Uterus (tissue), 4 donors: Measurements from ENCODE around the gene MANSC4. TPM values are rescaled to one million over a fixed set of nuclear protein-coding genes. Genes with fewer than 3 reads are reported as not detected.

Source experiments
- DNase-seq, 2 donors: peaks; one replicate each; pipeline ENCODE4 v3.0.0-alpha.2; 2019 to 2020
- H3K27ac ChIP-seq, 2 donors: fragments of 200-600 bp; sonication (generic); 1 replicate in 1 of 2; 2 replicates in 1 of 2; pipeline ENCODE4 v1.5.1; 2016 to 2018
- H3K27me3 ChIP-seq, 2 donors: fragments of 200-600 bp; sonication (generic); one replicate each; pipeline ENCODE4 v1.5.1; 2018 to 2019; ENCODE audit warnings: control low read depth in 1 of 2
- H3K36me3 ChIP-seq, 2 donors: fragments of 200-600 bp; sonication (generic); one replicate each; pipeline ENCODE4 v1.5.1; 2019; ENCODE audit warnings: control low read depth in 1 of 2
- H3K4me1 ChIP-seq, 2 donors: fragments of 200-600 bp; sonication (generic); one replicate each; pipeline ENCODE4 v1.5.1; 2018 to 2019; ENCODE audit warnings: control low read depth in 1 of 2
- H3K4me3 ChIP-seq, 2 donors: fragments of 200-600 bp; sonication (generic); 1 replicate in 1 of 2; 2 replicates in 1 of 2; pipeline ENCODE4 v1.5.1; 2018 to 2019; ENCODE audit warnings: mild to moderate bottlenecking in 1 of 2
- H3K9me3 ChIP-seq, 2 donors: fragments of 200-600 bp; sonication (generic); one replicate each; pipeline ENCODE4 v1.5.1; 2019; ENCODE audit warnings: control low read depth in 1 of 2
- POLR2A ChIP-seq, 2 donors: fragments of 450-650 bp; IDR thresholded peaks; one replicate each; pipeline ENCODE4 v1.6.1; 2016; ENCODE audit warnings: antibody characterized with exemption in 2 of 2, mild to moderate bottlenecking in 1 of 2, moderate library complexity in 1 of 2
- intact Hi-C: fragments of 100-400 bp; cut with DNase I; formaldehyde crosslinking; loops from one replicate; pipeline ENCODE4 v1.15.1; 2023; ENCODE audit warnings: low total_unique reads
- total RNA-seq, 4 donors: library from RNA; depleted of rRNA in 3 of 4; stranded (reverse); fragments of >200 nt in 3 of 4; gene quantifications; one replicate each; pipeline versions ENCODE4 v1.1.0 to v1.2.4, GENCODE V29; 2014 to 2023
- TF ChIP-seq, protein P1 (sequence below), 4 experiments: fragments of 200-600 bp in 2 of 4; fragments of 450-650 bp in 2 of 4; sonication (generic) in 2 of 4; IDR thresholded peaks; one replicate each; pipeline ENCODE4 v1.5.1; 2016 to 2019; ENCODE audit warnings: antibody characterized with exemption in 4 of 4, mild to moderate bottlenecking in 2 of 4, moderate library complexity in 1 of 4
- donor health status: DM: yes; HTN: yes; CAD: no.

MANSC4 gene
- total RNA-seq, 4 donors from 2014 or later = 0.48 to 0.73 TPM; not detected in 2

DNA sequence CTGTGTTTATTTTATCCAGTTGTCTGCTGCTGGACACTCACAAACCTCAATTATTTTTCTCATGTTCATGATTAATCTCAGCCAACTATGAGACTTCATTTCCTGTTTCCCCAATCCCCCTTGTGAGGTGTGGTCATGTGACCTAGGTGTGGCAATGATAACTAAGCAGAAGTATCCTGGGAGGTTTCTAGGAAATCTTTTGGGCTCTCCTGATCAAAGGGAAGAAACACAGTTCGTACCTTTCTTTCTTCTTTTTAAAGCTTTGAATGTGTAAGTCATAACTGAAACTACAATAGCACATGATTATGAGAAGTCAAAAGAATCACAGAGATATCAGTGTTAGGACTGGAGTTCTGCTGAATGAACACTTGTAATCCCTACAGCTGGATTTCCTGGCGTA is 34.4 kb upstream of the MANSC4 start:
- H3K36me3 ChIP-seq = no peaks in the 10 kb centered on the region
- no peak overlapping the region for H3K27ac ChIP-seq
- no peaks in the 10 kb centered on the region for H3K9me3 ChIP-seq
- no peak overlapping the region for H3K4me3 ChIP-seq
- no peaks in the 10 kb centered on the region for H3K27me3 ChIP-seq
- intact Hi-C loops = no loop called here
- H3K4me1 ChIP-seq = peaks cover 0 to 4% of the 10 kb centered on the region in 2 donors
- DNase-seq = no peak
- TF ChIP-seq, protein P1, sequence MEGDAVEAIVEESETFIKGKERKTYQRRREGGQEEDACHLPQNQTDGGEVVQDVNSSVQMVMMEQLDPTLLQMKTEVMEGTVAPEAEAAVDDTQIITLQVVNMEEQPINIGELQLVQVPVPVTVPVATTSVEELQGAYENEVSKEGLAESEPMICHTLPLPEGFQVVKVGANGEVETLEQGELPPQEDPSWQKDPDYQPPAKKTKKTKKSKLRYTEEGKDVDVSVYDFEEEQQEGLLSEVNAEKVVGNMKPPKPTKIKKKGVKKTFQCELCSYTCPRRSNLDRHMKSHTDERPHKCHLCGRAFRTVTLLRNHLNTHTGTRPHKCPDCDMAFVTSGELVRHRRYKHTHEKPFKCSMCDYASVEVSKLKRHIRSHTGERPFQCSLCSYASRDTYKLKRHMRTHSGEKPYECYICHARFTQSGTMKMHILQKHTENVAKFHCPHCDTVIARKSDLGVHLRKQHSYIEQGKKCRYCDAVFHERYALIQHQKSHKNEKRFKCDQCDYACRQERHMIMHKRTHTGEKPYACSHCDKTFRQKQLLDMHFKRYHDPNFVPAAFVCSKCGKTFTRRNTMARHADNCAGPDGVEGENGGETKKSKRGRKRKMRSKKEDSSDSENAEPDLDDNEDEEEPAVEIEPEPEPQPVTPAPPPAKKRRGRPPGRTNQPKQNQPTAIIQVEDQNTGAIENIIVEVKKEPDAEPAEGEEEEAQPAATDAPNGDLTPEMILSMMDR (IDR thresholded peaks at IDR 0.05) = no peak
- no peak for TF ChIP-seq POLR2A (IDR thresholded peaks at IDR 0.05)

- Histone ChIP-seq H3K27me3 (no peaks in the 10 kb centered on the region), H3K4me1 (no peaks in the 10 kb centered on the region), H3K9me3 (no peaks in the 10 kb centered on the region), H3K27ac (no peak overlapping the region), H3K4me3 (no peak overlapping the region), H3K36me3 (no peaks in the 10 kb centered on the region)
- intact Hi-C loops = no loop called here
- TF ChIP-seq POLR2A (IDR thresholded peaks at IDR 0.05) = no peak
- TF ChIP-seq, protein P1 (IDR thresholded peaks at IDR 0.05) = no peak
- no peak for DNase-seq
Measured at GRCh38 chr12:27812502-27812901, 32.5 kb upstream of the MANSC4 start.

DNA sequence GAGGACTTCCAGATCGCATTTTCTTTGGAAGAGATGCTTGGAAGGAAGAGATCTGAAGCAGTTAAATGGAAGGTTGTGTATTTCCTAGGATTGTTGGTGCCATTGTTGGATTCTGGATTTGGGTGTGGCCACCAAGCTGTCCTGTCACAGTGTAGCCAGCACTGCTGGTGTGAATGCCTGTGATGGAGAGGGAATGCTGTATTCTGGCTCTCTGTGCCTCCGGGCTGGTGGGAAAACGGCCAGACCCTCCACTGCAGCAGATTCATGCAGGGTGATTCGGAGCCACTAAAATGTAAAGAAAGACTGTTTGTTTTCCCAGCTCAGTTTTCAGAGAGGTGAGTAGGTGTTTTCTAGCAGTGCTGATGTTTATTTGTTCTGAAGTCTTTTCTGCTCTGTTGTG is 30.7 kb upstream of the MANSC4 start:
- no peaks in the 10 kb centered on the region for H3K9me3 ChIP-seq
- H3K4me1 ChIP-seq = no peaks in the 10 kb centered on the region
- no peak overlapping the region for H3K27ac ChIP-seq
- intact Hi-C loops = no loop called here
- TF ChIP-seq, protein P1 (IDR thresholded peaks at IDR 0.05) = no peak
- TF ChIP-seq POLR2A (IDR thresholded peaks at IDR 0.05) = no peak
- no peak overlapping the region for H3K4me3 ChIP-seq
- DNase-seq = no peak
- no peaks in the 10 kb centered on the region for H3K36me3 ChIP-seq
- no peaks in the 10 kb centered on the region for H3K27me3 ChIP-seq

DNA sequence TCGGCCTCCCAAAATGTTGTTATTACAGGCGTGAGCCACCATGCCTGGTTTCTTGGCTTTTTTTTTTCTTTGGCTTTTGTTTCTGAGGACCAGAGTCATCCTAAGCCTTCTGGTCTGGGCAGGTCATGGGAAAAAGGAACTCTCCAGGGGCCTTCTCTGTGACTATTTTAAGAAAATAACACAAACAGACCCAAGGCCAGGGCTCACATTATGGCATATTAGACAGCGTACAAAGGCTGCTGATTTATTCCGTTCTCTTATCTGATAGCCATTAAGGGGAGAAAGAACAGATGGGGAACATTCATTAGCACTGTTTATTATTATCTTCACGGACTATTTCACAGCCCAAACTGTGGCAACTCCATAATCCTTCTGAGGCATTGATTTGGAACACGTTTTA is 28.8 kb upstream of the MANSC4 start:
- DNase-seq = no peak
- intact Hi-C loops = no loop called here
- no peaks in the 10 kb centered on the region for H3K27me3 ChIP-seq
- no peaks in the 10 kb centered on the region for H3K4me1 ChIP-seq
- no peak overlapping the region for H3K27ac ChIP-seq
- no peaks in the 10 kb centered on the region for H3K36me3 ChIP-seq
- TF ChIP-seq POLR2A (IDR thresholded peaks at IDR 0.05) = no peak
- TF ChIP-seq, protein P1 (IDR thresholded peaks at IDR 0.05) = no peak
- H3K4me3 ChIP-seq = no peak overlapping the region
- no peaks in the 10 kb centered on the region for H3K9me3 ChIP-seq

DNA sequence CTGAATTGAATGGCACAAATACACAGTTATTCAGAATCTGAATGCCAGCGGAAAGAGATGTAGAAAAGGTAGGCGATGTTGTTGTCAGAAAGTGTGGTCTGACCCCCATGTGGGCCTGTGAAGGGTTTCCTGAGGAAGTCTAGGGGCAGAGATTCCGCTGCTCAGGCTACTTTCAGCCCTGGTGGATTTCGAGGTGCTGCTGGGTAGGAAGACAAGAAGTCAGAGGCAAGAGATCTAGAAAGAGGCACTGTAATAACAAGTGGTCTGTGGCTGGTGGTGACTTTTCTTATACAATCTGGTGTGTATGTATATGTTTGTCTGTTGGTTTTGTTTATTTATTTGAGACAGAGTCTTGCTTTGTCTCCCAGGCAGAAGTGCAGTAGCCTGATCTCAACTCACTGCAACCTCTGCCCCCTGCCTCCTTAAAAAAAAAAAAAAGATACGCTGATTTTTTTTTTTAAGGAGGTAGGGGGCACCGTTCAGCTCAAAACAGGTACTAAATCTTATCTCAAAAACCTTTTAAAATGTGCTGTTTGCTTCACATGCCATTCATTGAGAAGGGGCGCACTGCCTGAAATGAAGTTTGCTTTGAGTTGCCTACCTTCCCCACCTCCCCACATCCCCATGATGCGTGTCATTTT is 27.1 kb upstream of the MANSC4 start:
- Histone ChIP-seq H3K27me3 (no peaks in the 10 kb centered on the region), H3K27ac (no peak overlapping the region), H3K4me3 (no peak overlapping the region), H3K36me3 (no peaks in the 10 kb centered on the region), H3K9me3 (no peaks in the 10 kb centered on the region), H3K4me1 (no peaks in the 10 kb centered on the region)
- DNase-seq = no peak
- TF ChIP-seq POLR2A (IDR thresholded peaks at IDR 0.05) = no peak
- intact Hi-C loops = no loop called here

GRCh38 chr12:27806259-27806658 is 26.2 kb upstream of the MANSC4 start:
- Histone ChIP-seq H3K27me3 (no peaks in the 10 kb centered on the region), H3K36me3 (no peaks in the 10 kb centered on the region), H3K27ac (no peak overlapping the region), H3K9me3 (no peaks in the 10 kb centered on the region), H3K4me3 (no peak overlapping the region), H3K4me1 (no peaks in the 10 kb centered on the region)
- DNase-seq = no peak
- no peak for TF ChIP-seq POLR2A (IDR thresholded peaks at IDR 0.05)
- TF ChIP-seq, protein P1 (IDR thresholded peaks at IDR 0.05) = no peak
- intact Hi-C loops = no loop called here
